Thymus (tissue), 11 donors: ENCODE results near the gene ENC1. TPM values are rescaled to one million over a fixed set of nuclear protein-coding genes. Genes with fewer than 3 reads are reported as not detected.
A peak's percentile ranks its signal among the peaks of the same experiment; 100 is the strongest.

Source experiments
- DNase-seq, 9 donors: peaks; one replicate each; pipeline ENCODE4 v3.0.0-alpha.2; 2013; ENCODE audit warnings: low spot score in 9 of 9, low read depth in 6 of 9, missing footprints in 1 of 9
- H3K27ac ChIP-seq, 2 donors: one replicate each; pipeline ENCODE4 v1.5.1; 2013; ENCODE audit warnings: control low read depth in 1 of 2, low read depth in 1 of 2, low read length in 1 of 2, mild to moderate bottlenecking in 1 of 2, moderate library complexity in 1 of 2
- H3K27me3 ChIP-seq, 2 donors: one replicate each; pipeline ENCODE4 v1.5.1; 2013; ENCODE audit warnings: low read length in 1 of 2; ENCODE audit not compliant: control insufficient read depth in 2 of 2, insufficient read depth in 1 of 2
- H3K36me3 ChIP-seq, 2 donors: one replicate each; pipeline ENCODE4 v1.5.1; 2013; ENCODE audit warnings: low read length in 1 of 2, mild to moderate bottlenecking in 1 of 2, moderate library complexity in 1 of 2; ENCODE audit not compliant: control insufficient read depth in 2 of 2, insufficient read depth in 2 of 2
- H3K4me1 ChIP-seq, 2 donors: one replicate each; pipeline ENCODE4 v1.5.1; 2013; ENCODE audit warnings: low read length in 2 of 2; ENCODE audit not compliant: control insufficient read depth in 2 of 2, insufficient read depth in 2 of 2
- H3K4me3 ChIP-seq, 2 donors: one replicate each; pipeline ENCODE4 v1.5.1; 2013; ENCODE audit warnings: low read length in 2 of 2, control low read depth in 1 of 2, mild to moderate bottlenecking in 1 of 2
- H3K9me3 ChIP-seq, 2 donors: one replicate each; pipeline ENCODE4 v1.5.1; 2013; ENCODE audit warnings: low read length in 1 of 2, mild to moderate bottlenecking in 1 of 2; ENCODE audit not compliant: control insufficient read depth in 2 of 2, insufficient read depth in 1 of 2
- WGBS: extraction: QIAGEN DNeasy Blood & Tissue Kit; methylation state at CpG from one replicate; pipeline ENCODE4 v1.1.7; 2013; 5-methylcytosine and 5-hydroxymethylcytosine counted together
- polyA plus RNA-seq: library from polyadenylated mRNA; stranded (reverse); fragments of 200-250 nt; gene quantifications from one replicate; pipeline ENCODE4 v1.2.3, GENCODE V29; 2013
- total RNA-seq: library from RNA; stranded (reverse); fragments of 120-200 nt; gene quantifications from one replicate; pipeline ENCODE4 v1.2.4, GENCODE V29; 2013
- donor health status: healthy.

Gene ENC1
- total and polyA plus RNA-seq, 2 donors, result 5.9 to 8.4 TPM

- 24% methylated on average over 6 of the region's 6 CpGs for WGBS
- H3K27ac ChIP-seq, result no peak overlapping the region
- peaks cover 0 to 3% of the 10 kb centered on the region in 2 donors for H3K4me1 ChIP-seq
- no peaks in the 10 kb centered on the region for H3K36me3 ChIP-seq
- no peaks in the 10 kb centered on the region for H3K27me3 ChIP-seq
- peak in 8 of 9 donors; percentile 38 to 84 (median 65) for DNase-seq
- no peaks in the 10 kb centered on the region for H3K9me3 ChIP-seq
- no peak overlapping the region for H3K4me3 ChIP-seq
These were observed 8.3 kb upstream of the ENC1 start for GRCh38 chr5:74648835-74649293.

GRCh38 chr5:74647096-74647495 lies 6.6 kb upstream of the ENC1 start:
- H3K36me3 ChIP-seq, result no peaks in the 10 kb centered on the region
- DNase-seq, result no peak
- H3K4me3 ChIP-seq, result no peak overlapping the region
- no peak overlapping the region for H3K27ac ChIP-seq
- H3K27me3 ChIP-seq, result no peaks in the 10 kb centered on the region
- peaks cover 0 to 9% of the 10 kb centered on the region in 2 donors for H3K4me1 ChIP-seq
- WGBS, result 96% methylated on average over 1 of the region's 1 CpG
- H3K9me3 ChIP-seq, result no peaks in the 10 kb centered on the region

- 90% methylated on average over 4 of the region's 4 CpGs for WGBS
- DNase-seq, result no peak
- H3K4me3 ChIP-seq, result no peak overlapping the region
These were observed 2.6 kb upstream of the ENC1 start for GRCh38 chr5:74643111-74643562.

GRCh38 chr5:74642543-74642863 lies 2.0 kb upstream of the ENC1 start:
- Histone ChIP-seq H3K27me3 (no peaks in the 10 kb centered on the region), H3K4me1 (peaks cover 12 to 36% of the 10 kb centered on the region in 2 donors), H3K9me3 (peaks cover 0 to 8% of the 10 kb centered on the region in 2 donors), H3K4me3 (no peak overlapping the region), H3K27ac (peak overlapping the region in 1 of 2 donors; percentile 40), H3K36me3 (no peaks in the 10 kb centered on the region)
- no peak for DNase-seq
- WGBS, result 82% methylated on average over 6 of the region's 6 CpGs

More at GRCh38 chr5:74643111-74643562, 2.6 kb upstream of the ENC1 start:
- Histone ChIP-seq H3K4me1 (peaks cover 9 to 32% of the 10 kb centered on the region in 2 donors), H3K27ac (no peak overlapping the region), H3K27me3 (no peaks in the 10 kb centered on the region), H3K36me3 (no peaks in the 10 kb centered on the region), H3K9me3 (peaks cover 0 to 8% of the 10 kb centered on the region in 2 donors)

GRCh38 chr5:74641735-74642542 lies 1.4 kb upstream of the ENC1 start:
- Histone ChIP-seq H3K27ac (peak overlapping the region; percentile 68 to 91), H3K27me3 (no peaks in the 10 kb centered on the region), H3K36me3 (peaks cover 0 to 1% of the 10 kb centered on the region in 2 donors), H3K4me1 (peaks cover 12 to 39% of the 10 kb centered on the region in 2 donors), H3K9me3 (peaks cover 0 to 8% of the 10 kb centered on the region in 2 donors), H3K4me3 (peak overlapping the region; percentile 52 to 96)
- 6% methylated on average over 28 of the region's 28 CpGs for WGBS
- DNase-seq, result peak in 5 of 9 donors; percentile 30 to 74 (median 41)

- Histone ChIP-seq H3K36me3 (peaks cover 0 to 5% of the 10 kb centered on the region in 2 donors), H3K4me1 (peaks cover 12 to 39% of the 10 kb centered on the region in 2 donors), H3K27ac (peak overlapping the region; percentile 53 to 91), H3K4me3 (peak overlapping the region; percentile 52 to 96), H3K9me3 (peaks cover 0 to 8% of the 10 kb centered on the region in 2 donors), H3K27me3 (no peaks in the 10 kb centered on the region)
- peak in 4 of 9 donors; percentile 38 to 54 (median 48) for DNase-seq
- under 1% methylated on average over 47 of the region's 47 CpGs for WGBS
These were observed 616 bp upstream of the ENC1 start for GRCh38 chr5:74640954-74641734.

- peak in 4 of 9 donors; percentile 38 to 61 (median 47) for DNase-seq
- peak overlapping the region; percentile 52 to 96 for H3K4me3 ChIP-seq
- H3K27me3 ChIP-seq, result no peaks in the 10 kb centered on the region
- H3K27ac ChIP-seq, result peak overlapping the region; percentile 48 to 91
- H3K9me3 ChIP-seq, result peaks cover 0 to 8% of the 10 kb centered on the region in 2 donors
- peaks cover 11 to 17% of the 10 kb centered on the region in 2 donors for H3K36me3 ChIP-seq
- peaks cover 12 to 39% of the 10 kb centered on the region in 2 donors for H3K4me1 ChIP-seq
- WGBS, result under 1% methylated on average over 57 of the region's 57 CpGs
These were observed 600 bp downstream of the ENC1 start for GRCh38 chr5:74639807-74640449.

GRCh38 chr5:74638970-74639806 lies 1.3 kb downstream of the ENC1 start:
- Histone ChIP-seq H3K36me3 (peaks cover 14 to 24% of the 10 kb centered on the region in 2 donors), H3K9me3 (peaks cover 0 to 8% of the 10 kb centered on the region in 2 donors), H3K4me3 (peak overlapping the region; percentile 52 to 96), H3K4me1 (peaks cover 12 to 39% of the 10 kb centered on the region in 2 donors), H3K27me3 (no peaks in the 10 kb centered on the region), H3K27ac (peak overlapping the region; percentile 37 to 91)
- peak in 4 of 9 donors; percentile 36 to 64 (median 53) for DNase-seq
- 24% methylated on average over 10 of the region's 10 CpGs for WGBS
